ENCODE data around the gene PARK7. TPM values are rescaled to one million over a fixed set of nuclear protein-coding genes. Genes with fewer than 3 reads are reported as not detected.

Gene PARK7
- total RNA-seq, 4 donors from 2014 or later, result 93.9 to 156 (median 129) TPM

DNA sequence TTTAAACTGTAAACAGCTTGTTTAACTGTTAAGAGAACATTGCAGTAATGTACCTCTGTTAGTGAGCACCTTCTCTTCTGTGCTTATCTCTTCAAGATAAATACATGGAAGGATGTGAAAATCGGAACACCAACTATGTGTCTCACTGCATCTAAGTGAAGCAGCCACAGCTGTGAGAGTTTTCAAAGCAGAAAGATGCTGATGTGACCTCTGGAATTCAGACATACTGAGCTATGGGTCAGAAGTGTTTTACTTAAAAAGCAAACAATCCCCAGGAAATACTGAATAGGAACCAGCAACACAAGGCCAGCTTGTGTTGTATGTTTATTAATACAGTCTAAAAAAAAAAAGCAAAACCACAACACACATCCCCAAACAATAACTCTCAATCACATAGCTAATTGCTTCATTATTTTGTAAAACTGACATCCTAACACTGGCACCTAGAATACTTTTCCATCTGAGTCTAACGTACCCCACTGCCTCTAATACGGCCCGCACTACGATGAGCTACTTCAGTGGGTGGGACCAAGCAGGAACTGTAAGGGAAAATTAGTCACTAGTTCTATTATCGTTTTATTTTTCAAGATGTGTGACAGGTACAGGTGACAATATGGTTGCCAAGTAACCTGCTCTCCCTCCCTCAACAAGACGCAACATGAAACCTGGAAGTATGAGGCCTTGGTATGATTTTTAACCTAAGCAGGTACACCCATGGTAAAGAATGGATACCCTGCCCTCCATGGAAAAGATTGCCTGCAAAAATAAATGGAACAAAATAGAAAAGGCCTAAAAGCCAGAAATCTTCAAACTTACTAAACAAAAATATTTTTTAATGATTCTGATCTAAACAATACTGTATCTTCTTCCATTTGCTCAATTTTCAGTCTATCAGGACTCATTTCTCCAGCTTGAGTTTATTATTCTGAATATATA is 50.7 kb downstream of the PARK7 start:
- WGBS, 2 donors, result 63 to 76% methylated on average over 7 of the region's 7 CpGs
- no peak for DNase-seq
- TF ChIP-seq, protein P1, sequence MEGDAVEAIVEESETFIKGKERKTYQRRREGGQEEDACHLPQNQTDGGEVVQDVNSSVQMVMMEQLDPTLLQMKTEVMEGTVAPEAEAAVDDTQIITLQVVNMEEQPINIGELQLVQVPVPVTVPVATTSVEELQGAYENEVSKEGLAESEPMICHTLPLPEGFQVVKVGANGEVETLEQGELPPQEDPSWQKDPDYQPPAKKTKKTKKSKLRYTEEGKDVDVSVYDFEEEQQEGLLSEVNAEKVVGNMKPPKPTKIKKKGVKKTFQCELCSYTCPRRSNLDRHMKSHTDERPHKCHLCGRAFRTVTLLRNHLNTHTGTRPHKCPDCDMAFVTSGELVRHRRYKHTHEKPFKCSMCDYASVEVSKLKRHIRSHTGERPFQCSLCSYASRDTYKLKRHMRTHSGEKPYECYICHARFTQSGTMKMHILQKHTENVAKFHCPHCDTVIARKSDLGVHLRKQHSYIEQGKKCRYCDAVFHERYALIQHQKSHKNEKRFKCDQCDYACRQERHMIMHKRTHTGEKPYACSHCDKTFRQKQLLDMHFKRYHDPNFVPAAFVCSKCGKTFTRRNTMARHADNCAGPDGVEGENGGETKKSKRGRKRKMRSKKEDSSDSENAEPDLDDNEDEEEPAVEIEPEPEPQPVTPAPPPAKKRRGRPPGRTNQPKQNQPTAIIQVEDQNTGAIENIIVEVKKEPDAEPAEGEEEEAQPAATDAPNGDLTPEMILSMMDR (IDR thresholded peaks at IDR 0.05), result no peak
- no peak for TF ChIP-seq POLR2A (IDR thresholded peaks at IDR 0.05)
- Histone ChIP-seq H3K4me3 (no peak overlapping the region), H3K27ac (no peak overlapping the region), H3K4me1 (peaks cover 21 to 60% (median 23%) of the 10 kb centered on the region in 3 donors), H3K9me3 (no peaks in the 10 kb centered on the region), H3K27me3 (no peaks in the 10 kb centered on the region), H3K36me3 (peaks cover 9 to 67% (median 12%) of the 10 kb centered on the region in 3 donors)
- intact Hi-C loops (cut with DNase I), result no loop called here

GRCh38 chr1:8012955-8013354 is 51.4 kb downstream of the PARK7 start:
- TF ChIP-seq, protein P1 (IDR thresholded peaks at IDR 0.05), result no peak
- TF ChIP-seq POLR2A (IDR thresholded peaks at IDR 0.05), result no peak
- Histone ChIP-seq H3K27ac (no peak overlapping the region), H3K36me3 (peaks cover 9 to 67% (median 12%) of the 10 kb centered on the region in 3 donors), H3K9me3 (no peaks in the 10 kb centered on the region), H3K4me3 (no peak overlapping the region), H3K4me1 (peaks cover 25 to 61% (median 27%) of the 10 kb centered on the region in 3 donors), H3K27me3 (no peaks in the 10 kb centered on the region)
- intact Hi-C loops (cut with DNase I), result no loop called here
- no peak for DNase-seq
- WGBS, 2 donors, result 87 to 93% methylated on average over 4 of the region's 4 CpGs

DNA sequence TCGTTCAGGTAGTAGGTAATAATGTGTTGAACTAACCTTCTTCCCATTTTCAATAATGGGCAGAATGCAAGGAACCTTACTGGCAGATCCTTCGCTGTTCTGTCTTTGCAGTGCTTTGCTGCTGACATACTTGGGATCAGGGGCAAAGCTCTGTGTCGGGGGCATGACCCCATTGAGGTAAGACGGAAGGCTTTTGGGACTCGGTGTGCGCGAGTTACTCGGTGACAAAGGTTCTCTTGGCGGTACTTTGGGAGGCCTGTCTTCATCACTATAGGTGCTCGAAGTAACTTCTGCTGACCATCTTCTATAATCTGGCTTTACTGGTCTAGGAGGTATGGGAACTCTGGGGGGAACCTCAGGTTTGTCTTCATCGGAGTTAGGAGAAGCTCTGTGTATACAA is 51.9 kb downstream of the PARK7 start:
- Histone ChIP-seq H3K27ac (peak overlapping the region in 1 of 4 donors; percentile 68), H3K36me3 (peaks cover 9 to 63% (median 12%) of the 10 kb centered on the region in 3 donors), H3K4me1 (peaks cover 30 to 61% (median 31%) of the 10 kb centered on the region in 3 donors), H3K27me3 (no peaks in the 10 kb centered on the region), H3K4me3 (no peak overlapping the region), H3K9me3 (no peaks in the 10 kb centered on the region)
- no peak for DNase-seq
- no peak for TF ChIP-seq POLR2A (IDR thresholded peaks at IDR 0.05)
- TF ChIP-seq, protein P1 (IDR thresholded peaks at IDR 0.05), result no peak
- WGBS, 2 donors, result 80 to 86% methylated on average over 5 to 11 of the region's 11 CpGs
- intact Hi-C loops (cut with DNase I), result no loop called here

DNA sequence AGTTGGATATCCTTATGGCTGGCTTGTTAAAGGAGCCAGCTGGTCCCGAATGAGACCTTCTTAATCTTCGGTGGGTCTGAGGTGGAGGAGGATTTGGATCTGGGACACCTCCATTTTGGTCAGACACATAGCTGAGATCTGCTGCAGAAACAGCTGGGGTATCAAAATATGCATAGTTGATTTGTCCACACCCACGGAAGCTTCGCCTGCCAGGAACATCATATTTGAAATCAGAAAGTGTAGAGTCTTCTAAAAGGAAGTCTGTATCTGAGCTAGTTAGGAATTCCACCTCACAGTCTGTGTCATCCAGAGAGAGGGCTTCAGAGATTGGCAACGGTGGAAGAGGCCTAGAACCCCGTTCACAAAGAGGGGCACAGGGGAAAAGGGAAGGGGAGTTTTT is 52.3 kb downstream of the PARK7 start:
- Histone ChIP-seq H3K27me3 (no peaks in the 10 kb centered on the region), H3K36me3 (peaks cover 9 to 59% (median 12%) of the 10 kb centered on the region in 3 donors), H3K27ac (peak overlapping the region in 2 of 4 donors; percentile 68 to 73), H3K4me1 (peaks cover 32 to 62% (median 34%) of the 10 kb centered on the region in 3 donors), H3K4me3 (no peak overlapping the region), H3K9me3 (no peaks in the 10 kb centered on the region)
- intact Hi-C loops (cut with DNase I), result no loop called here
- TF ChIP-seq, protein P1 (IDR thresholded peaks at IDR 0.05), result no peak
- TF ChIP-seq POLR2A (IDR thresholded peaks at IDR 0.05), result no peak
- DNase-seq, result no peak
- WGBS, 2 donors, result 70 to 75% methylated on average over 6 of the region's 6 CpGs

- H3K36me3 ChIP-seq, result peaks cover 9 to 52% (median 12%) of the 10 kb centered on the region in 3 donors
Observed at GRCh38 chr1:8014381-8014988, 53.0 kb downstream of the PARK7 start.

More at GRCh38 chr1:8014381-8014988, 53.0 kb downstream of the PARK7 start:
- Histone ChIP-seq H3K27me3 (no peaks in the 10 kb centered on the region), H3K27ac (peak overlapping the region; percentile 54 to 94 (median 70)), H3K9me3 (no peaks in the 10 kb centered on the region), H3K4me1 (peaks cover 32 to 69% (median 40%) of the 10 kb centered on the region in 3 donors), H3K4me3 (no peak overlapping the region)
- intact Hi-C loops (cut with DNase I), result no loop called here
- no peak for TF ChIP-seq POLR2A (IDR thresholded peaks at IDR 0.05)
- TF ChIP-seq, protein P1 (IDR thresholded peaks at IDR 0.05), result no peak
- WGBS, 2 donors, result 67 to 83% methylated on average over 10 of the region's 10 CpGs
- no peak for DNase-seq
